GM18526 (cell line): ENCODE measurements around the gene PHTF1.

Experiments used
- POLR2A ChIP-seq: IDR thresholded peaks from 3 replicates; pipeline ENCODE4 v1.6.1; 2011; ENCODE audit not compliant: insufficient read length; ENCODE audit errors: extremely low read depth

Gene PHTF1

GRCh38 chr1:113784104-113784779 is 25.0 kb upstream of the PHTF1 start:
- no peak for TF ChIP-seq POLR2A

DNA sequence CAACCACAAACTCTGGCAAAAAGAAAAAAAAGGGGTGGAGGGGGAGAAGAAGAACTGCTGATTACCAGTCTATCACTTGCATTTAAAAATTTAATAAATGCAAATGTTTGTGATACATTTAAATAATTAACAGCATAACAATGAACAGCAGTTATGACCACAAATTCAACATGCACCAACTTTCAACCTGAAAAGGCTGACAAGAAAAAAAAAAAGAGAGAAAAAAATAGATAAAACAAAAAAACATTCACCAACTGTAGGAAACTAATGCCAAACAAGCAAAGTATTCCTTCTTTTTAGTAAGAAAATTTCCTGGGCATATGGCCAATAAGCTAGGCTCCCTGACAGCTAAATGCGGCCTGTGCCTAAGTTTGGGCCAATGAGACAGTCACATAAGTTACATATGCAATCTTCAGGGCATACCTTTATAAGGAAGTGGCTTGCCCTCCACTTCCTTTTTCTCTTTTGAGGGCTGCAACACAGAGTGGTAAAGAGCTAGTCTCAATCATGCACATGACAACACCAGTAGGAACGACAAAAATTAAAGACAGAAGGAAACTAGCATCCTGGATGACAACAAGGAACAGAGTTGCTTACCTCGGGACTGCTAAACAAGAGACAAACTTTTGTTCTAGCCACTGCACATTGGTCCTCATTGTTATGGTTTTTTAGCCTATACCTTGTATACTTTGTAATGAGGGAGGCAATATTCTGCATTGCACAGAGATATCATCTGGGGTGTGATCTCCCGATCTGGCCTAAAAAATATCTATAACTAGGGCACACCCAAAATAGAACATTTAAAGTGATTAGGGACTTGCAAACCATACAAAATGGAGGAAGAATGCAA is 24.2 kb upstream of the PHTF1 start:
- no peak for TF ChIP-seq POLR2A

DNA sequence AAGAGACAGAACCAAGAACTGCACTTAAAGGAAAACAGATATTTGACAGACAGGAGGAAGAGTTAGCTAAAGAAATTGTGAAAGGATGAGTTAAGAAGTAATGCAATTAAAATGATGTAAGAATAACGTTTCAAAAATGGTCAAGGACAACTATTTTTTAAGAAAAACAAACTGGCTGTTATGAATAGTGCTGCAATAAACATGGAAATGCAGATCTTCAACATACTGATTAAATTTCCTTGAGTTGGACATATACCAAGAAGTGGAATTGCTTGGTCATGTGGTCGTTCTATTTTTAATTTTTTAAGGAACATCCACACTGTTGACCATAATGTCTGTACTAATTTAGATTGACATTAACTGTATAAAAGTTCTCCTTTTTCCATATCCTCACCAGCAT is 23.1 kb upstream of the PHTF1 start:
- TF ChIP-seq POLR2A: no peak

- no peak for TF ChIP-seq POLR2A
Measured at GRCh38 chr1:113780374-113781146, 21.3 kb upstream of the PHTF1 start.

- no peak for TF ChIP-seq POLR2A
Measured at GRCh38 chr1:113779542-113779941, 20.3 kb upstream of the PHTF1 start.

DNA sequence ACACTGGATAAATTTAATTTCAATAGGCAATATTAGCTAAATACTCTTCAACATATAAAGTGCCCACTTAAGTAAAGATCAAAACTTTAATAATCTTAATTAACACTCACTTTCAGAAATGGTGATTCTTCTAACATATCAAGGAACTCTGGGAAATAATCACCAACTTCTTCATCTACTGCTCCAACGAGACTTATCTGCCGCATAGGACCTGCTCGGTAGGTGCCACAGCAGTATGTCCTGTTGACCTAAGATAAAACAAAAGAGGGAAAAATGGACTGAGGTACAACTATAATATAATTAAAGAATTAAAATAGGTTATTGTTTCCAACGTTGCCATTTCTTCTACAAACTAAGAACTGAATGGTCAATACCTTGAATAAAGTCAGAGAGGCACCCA is 18.3 kb upstream of the PHTF1 start:
- TF ChIP-seq POLR2A: no peak

DNA sequence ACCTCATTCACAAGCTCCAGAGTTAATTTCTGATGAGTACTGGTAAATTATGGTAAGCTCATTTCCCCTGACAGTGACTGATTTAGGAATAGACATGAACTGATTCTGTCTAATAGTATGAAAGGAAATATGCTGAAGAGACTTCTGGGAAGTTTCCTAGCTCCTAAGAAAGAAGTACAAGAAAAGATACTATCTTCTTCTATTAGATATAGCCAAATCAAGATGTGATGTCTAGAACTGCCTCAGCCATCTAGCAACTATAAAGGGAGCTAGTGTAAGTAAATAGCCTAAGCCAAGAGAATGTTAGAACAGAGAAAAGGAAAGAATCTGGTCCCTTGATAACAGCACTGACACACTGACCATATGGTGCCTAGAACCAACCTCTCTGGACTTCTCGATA is 10.7 kb upstream of the PHTF1 start:
- no peak for TF ChIP-seq POLR2A

GRCh38 chr1:113769601-113769970 is 10.3 kb upstream of the PHTF1 start:
- no peak for TF ChIP-seq POLR2A

DNA sequence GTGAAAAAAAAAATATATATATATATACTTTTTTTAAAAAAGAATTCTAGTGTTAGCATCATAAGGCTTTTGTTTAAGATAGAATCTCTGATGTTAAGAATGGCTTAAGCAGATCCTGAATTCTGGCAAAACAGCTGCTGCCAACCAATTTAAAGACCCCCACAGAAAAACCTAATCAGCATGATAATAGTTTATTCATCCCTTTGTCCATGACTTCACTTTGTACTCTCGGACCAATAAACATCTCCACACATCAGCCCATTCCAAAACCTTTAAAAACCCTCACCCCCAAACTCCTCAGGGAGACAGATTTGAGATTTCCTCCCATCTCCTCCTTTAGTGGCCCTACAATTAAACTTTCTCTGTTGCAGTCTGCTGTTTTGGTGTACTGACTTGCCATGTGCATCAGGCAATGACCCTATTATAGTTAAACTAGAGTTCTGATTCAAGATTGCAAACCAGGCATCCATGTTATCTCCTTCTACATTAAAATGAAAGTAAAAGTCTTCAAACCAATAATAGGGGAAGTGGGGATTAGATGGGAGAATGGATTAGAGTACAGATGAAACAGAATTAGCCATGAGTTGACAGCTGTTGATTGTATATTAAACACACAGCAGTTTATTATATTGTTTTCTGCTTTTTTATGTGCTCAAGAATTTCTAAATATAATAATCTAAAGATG is 9.8 kb upstream of the PHTF1 start:
- TF ChIP-seq POLR2A: no peak

DNA sequence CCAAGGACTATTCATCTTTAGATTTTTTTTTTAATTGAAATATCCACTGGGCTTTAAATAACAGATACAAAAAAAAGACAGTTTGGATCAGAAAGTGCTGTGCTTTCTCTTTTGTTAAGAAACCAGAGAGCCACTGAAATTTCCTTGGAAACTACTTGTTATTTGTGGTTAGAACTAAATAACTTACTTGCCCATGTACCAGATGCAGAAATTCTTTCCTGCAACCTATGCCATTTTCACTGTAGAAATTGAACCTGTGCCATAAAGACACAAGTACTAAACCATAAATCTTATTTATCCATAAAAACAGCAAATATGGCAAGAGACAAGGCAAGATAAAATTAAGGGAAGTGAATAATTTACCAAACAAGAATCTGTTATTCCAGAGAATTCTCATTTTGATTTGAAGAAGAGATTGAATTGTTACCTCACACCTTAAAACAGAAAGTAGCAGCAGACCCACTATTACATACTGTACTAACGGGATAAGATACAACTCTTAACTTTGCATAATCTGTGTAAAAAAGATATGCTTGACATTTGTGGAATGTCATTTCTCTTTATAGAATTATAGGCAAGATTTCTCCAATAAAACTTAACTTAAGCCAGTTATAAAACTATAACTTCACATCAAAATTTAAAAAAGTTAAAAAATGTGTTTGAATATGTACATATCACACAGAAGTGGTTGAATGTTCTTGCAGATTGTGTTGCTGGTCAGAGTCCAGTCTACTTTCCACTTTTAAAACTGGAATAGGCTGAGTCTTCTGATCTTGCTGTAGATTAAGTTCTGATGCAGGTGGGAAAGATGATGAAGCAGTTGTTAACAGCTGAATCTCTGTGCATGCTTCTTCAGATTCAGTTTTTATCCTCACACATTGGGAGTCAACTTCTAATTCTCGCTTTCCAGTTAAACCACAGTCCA is 6.3 kb upstream of the PHTF1 start:
- TF ChIP-seq POLR2A: no peak

- TF ChIP-seq POLR2A: no peak
Measured at GRCh38 chr1:113763661-113764060, 4.4 kb upstream of the PHTF1 start.

DNA sequence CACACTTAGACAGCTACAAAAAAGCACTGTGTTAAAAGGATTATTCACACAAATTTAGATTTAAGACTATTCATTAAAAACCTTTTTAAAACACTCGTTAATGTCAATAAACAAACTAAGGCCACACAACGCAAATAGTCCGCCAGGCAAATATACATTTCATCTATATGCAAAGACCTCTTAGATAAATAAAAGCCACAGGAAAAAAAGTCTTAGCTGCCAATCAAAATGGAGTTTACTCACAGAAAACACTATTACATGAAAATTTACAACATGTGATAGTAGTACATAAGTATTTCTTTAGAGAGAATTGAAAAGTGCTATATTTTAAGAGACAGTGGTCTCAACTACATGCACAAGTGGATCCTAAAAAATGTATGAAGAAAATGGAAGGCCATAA is 2.7 kb upstream of the PHTF1 start:
- TF ChIP-seq POLR2A: no peak

DNA sequence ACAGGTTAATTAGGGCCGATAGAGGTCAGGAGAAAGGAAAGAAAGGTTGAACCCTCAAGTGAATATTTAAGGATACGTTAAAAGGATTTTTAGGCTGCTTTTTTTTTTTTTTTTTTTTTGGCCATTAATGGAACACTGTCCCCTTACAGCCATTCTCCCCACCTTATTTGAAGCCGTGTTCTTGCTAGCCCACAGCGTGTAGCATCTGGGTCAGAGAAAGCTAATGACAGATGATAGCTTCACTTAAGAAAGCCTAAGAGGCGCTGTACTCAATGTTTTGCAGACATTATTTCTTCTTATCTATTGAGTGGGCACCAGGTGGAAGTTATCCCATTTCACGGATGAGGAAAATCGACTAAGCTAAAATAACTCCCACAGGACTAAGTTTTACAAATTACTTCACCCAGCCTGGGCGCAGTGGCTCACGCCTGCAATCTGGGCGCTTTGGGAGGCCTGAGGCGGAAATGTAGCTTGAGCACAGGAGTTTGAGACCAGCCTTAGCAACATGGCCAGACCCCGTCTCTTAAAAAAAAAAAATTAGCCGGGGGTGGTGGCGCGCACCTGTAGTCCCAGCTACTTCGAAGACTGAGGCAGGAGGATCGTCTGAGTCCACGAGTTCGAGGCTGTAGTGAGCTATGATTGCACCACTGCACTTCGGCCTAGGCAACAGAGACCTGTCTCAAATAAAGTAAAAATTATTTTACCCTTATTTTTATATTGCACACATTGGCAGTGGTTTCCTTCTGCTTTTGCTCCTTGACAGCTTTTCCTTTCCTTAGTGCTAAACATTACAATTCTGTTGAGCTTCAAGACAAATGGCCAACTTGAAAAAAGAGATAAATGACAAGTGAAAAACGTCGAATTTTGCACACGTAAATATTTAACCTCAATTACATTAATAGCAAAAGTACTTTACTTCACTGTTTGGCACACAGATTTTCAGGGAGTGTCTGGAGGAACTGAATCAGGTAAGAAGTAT is 1.1 kb upstream of the PHTF1 start:
- TF ChIP-seq POLR2A: no peak
